ENCODE data around the gene MYO7B.

DNA sequence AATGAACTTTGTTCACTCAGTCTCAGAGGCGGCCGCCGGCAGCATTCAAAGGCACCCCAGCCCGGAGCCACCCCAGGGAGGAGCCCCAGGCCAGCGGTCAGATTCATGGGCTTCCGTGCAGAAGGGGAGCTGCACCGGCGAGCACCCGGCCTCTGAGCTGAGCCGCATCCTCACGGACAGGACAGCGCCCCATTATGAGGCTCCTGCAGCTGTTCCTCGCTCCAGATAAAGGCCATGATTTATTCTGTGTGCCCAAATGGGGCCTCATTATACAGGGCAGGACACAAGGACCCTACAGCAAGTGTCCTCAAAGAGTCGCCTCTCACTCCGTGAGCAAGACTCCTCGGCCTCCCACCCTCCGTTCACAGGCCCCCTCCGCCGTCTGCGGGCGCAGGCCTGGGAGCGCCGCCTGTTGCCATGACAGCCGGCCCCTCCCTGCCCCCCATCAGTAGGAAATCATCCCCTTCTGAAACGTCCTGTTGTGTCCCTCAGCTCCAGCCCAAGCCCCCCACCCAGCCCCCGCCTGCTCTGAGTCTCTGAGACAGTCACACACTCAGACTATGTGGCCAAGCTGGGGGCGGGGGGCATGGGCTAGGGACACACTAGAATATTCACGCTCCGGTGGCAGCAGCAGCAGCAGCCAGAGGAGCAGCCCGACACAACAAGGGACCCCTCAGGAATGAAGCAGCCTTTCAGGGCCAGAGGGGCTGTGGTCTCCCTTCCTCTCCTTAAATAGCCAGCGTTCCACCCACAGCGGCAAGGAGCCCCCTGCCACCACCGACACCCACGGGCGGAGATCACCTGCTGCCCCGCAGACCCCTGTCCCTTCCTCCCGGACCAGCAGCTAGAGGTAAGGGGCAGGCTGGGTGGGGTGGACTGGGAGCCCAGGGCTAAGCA lies 110.2 kb downstream of the MYO7B start, which contains the start of gene GPR17:
- TF ChIP-seq, protein P1, sequence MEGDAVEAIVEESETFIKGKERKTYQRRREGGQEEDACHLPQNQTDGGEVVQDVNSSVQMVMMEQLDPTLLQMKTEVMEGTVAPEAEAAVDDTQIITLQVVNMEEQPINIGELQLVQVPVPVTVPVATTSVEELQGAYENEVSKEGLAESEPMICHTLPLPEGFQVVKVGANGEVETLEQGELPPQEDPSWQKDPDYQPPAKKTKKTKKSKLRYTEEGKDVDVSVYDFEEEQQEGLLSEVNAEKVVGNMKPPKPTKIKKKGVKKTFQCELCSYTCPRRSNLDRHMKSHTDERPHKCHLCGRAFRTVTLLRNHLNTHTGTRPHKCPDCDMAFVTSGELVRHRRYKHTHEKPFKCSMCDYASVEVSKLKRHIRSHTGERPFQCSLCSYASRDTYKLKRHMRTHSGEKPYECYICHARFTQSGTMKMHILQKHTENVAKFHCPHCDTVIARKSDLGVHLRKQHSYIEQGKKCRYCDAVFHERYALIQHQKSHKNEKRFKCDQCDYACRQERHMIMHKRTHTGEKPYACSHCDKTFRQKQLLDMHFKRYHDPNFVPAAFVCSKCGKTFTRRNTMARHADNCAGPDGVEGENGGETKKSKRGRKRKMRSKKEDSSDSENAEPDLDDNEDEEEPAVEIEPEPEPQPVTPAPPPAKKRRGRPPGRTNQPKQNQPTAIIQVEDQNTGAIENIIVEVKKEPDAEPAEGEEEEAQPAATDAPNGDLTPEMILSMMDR (IDR thresholded peaks at IDR 0.05; ENCODE audit: low read length) = no peak
- TF ChIP-seq EZH2 (IDR thresholded peaks at IDR 0.05; ENCODE audit: borderline replicate concordance, low read length) = no peak

All from OCI-LY1 (cell line).